SK-N-SH treated with all-trans-retinoic acid at 6 μM for 48 hours (cell line): ENCODE data around the gene RNASET2.

Source experiments
- PATZ1 ChIP-seq: fragments of 250-450 bp; sonication (Bioruptor Pico); IDR thresholded peaks from 2 replicates; pipeline ENCODE4 v1.8.0; 2020; ENCODE audit warnings: mild to moderate bottlenecking, moderate library complexity, borderline replicate concordance
- TF ChIP-seq, protein P1 (sequence below): fragments of 250-450 bp; sonication (Bioruptor Pico); IDR thresholded peaks from 2 replicates; pipeline ENCODE4 v1.5.1; 2021; ENCODE audit warnings: mild to moderate bottlenecking, moderate library complexity

DNA sequence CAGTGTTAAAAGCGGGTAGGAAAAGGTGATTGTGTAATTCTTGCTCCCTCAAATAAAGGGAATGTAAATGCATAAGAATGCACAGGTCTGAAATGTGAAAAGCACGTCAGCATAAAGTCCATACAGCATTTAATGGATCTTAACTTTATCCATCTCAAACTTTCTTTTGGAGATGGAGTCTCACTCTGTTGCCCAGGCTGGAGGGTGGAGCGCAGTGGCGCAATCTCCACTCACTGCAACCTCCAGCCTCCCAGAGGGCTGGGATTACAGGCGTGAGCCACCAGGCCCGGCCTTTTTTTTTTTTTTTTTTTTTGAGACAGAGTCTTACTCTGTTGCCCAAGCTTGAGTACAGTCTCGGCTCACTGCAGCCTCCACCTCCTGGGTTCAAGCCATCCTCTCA lies 33.4 kb downstream of the RNASET2 start:
- TF ChIP-seq, protein P1, sequence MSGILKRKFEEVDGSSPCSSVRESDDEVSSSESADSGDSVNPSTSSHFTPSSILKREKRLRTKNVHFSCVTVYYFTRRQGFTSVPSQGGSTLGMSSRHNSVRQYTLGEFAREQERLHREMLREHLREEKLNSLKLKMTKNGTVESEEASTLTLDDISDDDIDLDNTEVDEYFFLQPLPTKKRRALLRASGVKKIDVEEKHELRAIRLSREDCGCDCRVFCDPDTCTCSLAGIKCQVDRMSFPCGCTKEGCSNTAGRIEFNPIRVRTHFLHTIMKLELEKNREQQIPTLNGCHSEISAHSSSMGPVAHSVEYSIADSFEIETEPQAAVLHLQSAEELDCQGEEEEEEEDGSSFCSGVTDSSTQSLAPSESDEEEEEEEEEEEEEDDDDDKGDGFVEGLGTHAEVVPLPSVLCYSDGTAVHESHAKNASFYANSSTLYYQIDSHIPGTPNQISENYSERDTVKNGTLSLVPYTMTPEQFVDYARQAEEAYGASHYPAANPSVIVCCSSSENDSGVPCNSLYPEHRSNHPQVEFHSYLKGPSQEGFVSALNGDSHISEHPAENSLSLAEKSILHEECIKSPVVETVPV (CRISPR knock-in tag) = no peak
- TF ChIP-seq PATZ1 (CRISPR knock-in tag) = no peak
